G401.6 (cell line): ENCODE measurements around the gene ROR2.

ENCODE experiments used
- FAIRE-seq: peaks from 2 replicates; lab custom pipeline; 2012; peaks lifted over from hg19 to GRCh38; lab: Jason Lieb, UNC

Gene ROR2

GRCh38 chr9:91873637-91874051 lies 76.4 kb downstream of the ROR2 start:
- no peak for FAIRE-seq

DNA sequence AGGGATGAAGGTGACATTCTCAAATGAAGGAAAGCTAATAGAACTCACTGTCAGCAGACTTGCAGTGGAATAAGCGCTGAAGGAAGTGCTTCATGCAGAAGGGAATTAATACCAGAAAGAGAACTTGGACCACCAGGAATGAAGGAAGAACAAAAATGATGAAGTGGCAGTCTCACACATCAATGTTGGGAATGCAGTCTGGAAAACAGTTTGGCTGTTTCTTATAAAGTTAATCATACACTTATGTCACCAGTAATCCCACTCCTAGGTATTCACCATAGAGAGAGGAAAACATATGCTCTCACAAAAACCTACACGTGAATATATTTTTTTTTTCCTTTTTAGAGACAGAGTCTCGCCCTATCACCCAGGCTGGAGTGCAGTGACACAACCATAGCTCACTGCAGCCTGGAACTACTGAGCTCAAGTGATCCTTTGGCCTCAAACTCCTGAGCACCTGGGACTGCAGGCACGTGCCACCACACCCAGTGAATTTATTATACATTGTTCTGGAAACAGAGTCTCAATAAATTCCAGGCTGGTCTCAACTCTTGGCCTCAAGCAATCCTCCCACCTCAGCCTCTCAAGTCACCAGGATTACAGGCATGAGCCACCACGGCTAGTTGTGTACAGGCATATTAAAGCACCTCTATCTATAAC lies 81.2 kb downstream of the ROR2 start:
- FAIRE-seq = no peak

- no peak for FAIRE-seq
Observed at GRCh38 chr9:91867740-91868139, 82.3 kb downstream of the ROR2 start.

- no peak for FAIRE-seq
Observed at GRCh38 chr9:91865041-91865440, 85.0 kb downstream of the ROR2 start.

DNA sequence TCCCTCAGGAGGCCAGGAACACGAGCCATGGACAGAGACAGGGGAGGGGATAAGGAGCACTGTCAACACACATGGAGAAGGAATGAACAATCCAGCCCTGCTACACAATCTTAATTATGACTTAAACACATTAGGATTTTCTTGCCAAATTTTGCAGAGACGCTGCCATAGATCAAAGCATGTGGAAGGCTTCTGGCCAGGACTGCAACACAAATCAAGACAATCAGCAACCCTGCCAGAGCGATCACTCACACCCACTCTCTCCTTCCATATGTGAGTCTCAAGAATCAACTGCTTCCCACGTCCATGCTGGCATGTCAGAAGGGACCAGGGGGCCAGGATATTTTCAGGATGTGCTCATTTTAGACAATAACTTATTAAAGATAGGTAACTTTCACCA lies 85.6 kb downstream of the ROR2 start:
- FAIRE-seq = no peak

- FAIRE-seq = no peak
Observed at GRCh38 chr9:91863469-91863868, 86.6 kb downstream of the ROR2 start.

DNA sequence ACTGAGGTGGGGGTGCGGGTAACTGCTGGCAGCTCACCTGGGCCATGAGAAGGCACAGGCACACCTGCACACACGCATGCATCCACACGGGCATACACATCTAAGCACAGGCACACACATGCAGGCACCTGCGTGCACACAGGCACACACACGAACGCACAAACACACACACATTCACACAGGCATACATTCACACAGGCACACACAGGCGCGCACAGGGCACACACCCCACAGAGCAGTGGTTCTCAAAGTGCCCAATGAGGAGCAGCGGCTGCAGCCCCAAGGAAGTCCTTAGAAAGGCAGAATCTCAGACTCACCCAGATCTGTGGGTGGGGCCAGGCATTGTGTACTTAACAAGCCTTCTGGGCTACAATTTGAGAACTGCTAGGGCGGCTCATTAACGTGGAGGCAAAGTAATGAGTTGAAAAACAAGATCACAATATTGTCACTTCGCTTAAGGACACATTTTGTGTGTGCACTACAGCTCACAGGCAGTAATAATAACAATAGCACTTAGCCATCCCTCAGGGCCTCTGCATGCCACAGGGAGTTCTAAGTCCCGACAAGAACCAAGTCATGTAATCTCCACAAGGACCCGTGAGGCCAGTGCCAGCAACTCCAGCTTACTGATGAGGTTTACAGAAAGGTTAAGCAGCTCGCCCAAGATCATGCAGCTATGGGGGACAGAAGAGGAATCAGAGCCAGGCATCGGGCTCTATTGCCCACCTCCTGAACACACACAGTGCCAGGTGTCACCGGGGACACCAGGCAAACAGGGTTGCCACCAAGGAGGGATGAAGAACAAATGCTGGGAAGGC lies 91.6 kb downstream of the ROR2 start:
- FAIRE-seq = no peak

DNA sequence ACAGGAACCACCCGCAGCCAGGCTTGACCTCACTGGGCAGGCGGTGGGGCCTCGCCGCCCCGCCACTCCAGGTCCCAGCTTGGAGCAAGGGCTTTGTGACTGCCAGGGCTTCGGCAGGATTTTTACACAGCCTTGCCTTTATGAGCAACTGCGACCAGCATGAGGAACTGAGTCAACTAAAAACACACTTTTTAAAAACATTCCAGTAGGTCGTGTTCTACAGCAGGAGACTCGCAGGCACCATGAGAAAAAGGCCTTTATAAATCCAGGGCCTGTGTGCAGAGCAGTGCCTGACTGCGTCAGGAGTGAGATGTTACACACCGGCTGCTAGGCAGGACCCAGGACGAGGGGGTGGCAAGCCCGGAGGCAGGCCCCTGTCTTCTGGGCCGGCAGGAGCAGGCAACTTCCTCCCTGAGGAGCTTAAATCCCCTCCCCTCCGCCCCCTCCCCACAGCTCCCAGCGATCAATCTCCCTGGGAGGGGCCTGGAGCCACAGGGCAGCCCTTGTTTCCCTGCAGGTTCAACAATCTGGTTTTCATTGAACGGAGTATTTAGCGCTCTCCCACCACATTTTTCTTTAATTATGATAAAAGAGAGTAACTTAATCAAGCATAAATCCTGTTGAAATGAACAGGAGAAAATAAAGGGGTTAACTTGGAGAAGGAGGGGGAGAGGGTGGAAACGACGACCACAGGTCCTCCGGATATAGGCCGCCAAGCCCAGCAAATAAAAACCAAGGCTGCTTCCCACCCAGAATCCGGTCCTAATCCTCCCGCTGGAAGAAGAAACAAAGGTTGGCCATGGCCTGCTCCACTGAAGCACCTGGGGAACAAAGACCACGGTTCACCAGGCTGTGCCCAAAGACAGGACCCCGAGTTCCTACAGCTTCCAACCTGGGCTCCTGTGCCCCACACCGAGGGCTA lies 92.5 kb downstream of the ROR2 start:
- no peak for FAIRE-seq

GRCh38 chr9:91856419-91856818 lies 93.6 kb downstream of the ROR2 start:
- FAIRE-seq = no peak

GRCh38 chr9:91855196-91855595 lies 94.8 kb downstream of the ROR2 start:
- FAIRE-seq = no peak

GRCh38 chr9:91852801-91853347 lies 97.2 kb downstream of the ROR2 start:
- FAIRE-seq = no peak

DNA sequence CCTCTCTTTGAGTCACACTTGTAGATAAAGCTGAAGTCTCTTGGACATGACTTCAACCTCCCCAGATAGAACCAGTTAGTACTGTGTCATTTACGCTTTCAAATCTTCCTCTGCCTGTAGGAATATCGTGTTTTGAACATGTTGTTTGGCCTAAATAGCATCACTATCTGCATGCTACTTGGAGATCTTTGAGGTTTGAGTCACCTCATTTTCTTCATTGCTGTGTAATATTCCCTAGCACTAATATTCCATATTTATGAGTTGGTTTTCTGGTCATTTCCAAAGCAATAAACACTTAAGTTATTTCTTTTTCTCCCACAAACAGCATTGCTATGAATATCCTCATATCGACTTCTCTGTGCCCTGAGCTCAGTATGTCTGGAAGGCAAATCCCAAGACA lies 100.3 kb downstream of the ROR2 start:
- FAIRE-seq = no peak

- no peak for FAIRE-seq
Observed at GRCh38 chr9:91848146-91848545, 101.9 kb downstream of the ROR2 start.

DNA sequence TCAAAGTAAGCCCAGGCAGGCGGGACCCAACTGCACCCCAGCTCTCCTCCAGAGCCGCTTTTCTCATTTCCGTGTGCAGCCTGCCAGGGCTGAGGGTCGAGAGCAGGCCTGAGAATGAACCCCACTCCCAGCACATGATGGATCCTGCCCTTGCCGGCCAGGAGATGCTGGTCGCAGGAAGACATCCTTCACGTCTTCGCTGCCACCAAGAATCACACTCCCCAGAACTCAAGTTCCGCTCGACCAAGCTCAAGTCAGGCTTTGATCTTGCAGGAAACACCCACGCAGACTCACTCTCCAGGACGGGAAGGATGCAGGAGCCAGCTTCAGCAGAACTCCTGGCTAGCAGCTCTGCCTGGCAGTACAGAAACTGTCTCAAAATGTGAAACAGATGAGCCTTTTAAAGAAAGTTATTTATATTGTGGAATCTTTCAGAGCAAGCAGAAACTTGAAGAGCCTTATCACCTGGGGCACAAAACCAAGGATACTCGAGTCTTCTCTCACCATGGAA lies 102.4 kb downstream of the ROR2 start:
- FAIRE-seq = no peak

- no peak for FAIRE-seq
Observed at GRCh38 chr9:91845879-91846278, 104.1 kb downstream of the ROR2 start.

DNA sequence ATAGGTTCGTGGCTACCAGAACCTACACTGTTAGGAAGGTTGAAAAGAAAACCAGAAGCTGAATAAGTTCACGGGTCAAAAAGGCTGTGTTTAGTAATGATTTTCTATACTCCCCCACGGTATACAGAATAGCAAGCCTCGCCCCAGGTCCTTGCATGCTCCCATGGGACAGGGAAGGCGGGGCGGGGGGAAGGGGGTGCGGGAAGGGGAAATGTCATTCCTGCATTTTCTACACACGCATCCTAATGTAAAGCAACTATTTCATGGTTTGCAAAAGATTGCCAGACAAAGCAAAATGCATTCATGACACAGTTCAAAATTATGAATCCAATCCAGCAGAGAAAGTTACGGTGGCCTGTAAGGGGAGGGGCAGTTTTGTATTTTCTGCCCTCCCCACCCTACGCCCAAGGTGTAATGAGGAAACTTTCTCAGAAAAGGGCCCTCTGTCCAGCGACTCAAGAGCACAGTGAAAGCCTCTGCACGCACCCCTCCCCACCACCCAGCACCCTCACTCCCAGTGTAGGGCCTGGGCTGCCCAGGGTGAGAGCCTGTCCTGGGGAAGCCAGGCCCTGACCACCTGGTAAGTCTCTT lies 105.2 kb downstream of the ROR2 start:
- FAIRE-seq = no peak

GRCh38 chr9:91844190-91844589 lies 105.8 kb downstream of the ROR2 start:
- FAIRE-seq = no peak

DNA sequence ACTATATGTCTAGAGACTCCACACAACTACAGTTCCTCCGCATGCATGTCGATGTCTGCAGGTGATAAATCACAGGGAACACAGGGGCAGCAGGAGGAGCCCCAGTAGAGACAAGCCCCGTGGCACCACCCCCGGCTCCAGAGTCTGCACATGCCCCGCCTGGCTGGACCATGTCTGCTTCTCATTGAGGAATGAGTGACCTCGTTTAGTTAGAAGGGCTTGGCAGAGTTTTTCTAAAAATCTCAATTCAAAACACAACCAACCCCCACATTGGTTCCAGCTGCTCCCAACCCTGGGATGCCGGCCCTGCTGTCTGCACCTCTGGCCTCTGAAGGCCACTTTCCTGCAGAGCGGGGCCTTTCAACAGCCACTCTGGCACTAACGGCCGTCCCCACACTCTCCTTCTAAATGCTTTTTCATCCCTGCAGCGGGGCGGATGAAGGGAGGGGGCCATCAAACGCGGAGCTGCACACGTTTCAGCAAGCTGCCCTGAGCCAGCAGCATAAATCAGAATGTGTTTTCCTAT lies 106.3 kb downstream of the ROR2 start:
- no peak for FAIRE-seq

DNA sequence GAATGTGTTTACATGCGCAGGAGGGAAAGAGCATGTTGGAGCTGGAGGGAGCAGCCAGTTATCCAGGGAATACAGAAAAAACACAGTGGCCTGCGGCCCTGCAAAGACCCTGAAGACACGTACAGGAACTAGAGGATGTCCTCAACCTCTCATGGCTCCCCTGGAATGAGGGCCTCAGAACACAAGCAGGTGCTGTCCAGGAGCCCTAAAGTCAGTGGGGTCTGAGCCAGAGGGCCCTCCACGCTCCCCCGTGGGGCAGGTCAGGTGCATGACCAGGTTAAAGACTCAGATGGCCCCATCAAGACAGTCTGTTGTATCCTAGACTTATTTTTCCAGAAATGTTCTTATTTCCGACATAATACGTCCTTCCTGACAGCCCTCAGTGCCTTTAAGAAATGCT lies 106.9 kb downstream of the ROR2 start:
- no peak for FAIRE-seq

- no peak for FAIRE-seq
Observed at GRCh38 chr9:91842358-91843049, 107.5 kb downstream of the ROR2 start.

- FAIRE-seq = no peak
Observed at GRCh38 chr9:91841591-91841990, 108.4 kb downstream of the ROR2 start.
